OCI-LY7 (cell line): ENCODE data around the gene PRR30. TPM values are rescaled to one million over a fixed set of nuclear protein-coding genes. Genes with fewer than 3 reads are reported as not detected.

Experiments
- BruUV-seq: library from RNA; stranded (reverse); fragments of 400-500 nt; replicated peaks from 2 replicates; lab custom pipeline; 2021; lab: Mats Ljungman, UMichigan
- CTCF ChIA-PET: fragments of 300-600 bp; sonication (Branson Sonifier 250); formaldehyde crosslinking; loops from one replicate; lab custom pipeline; 2022; ENCODE audit warnings: antibody characterized with exemption; ENCODE audit not compliant: unreplicated experiment; lab: Charles Lee
- POLR2A ChIA-PET: fragments of 300-600 bp; sonication (Branson Sonifier 250); formaldehyde crosslinking; loops from one replicate; lab custom pipeline; 2022; ENCODE audit warnings: antibody characterized with exemption; lab: Charles Lee
- DNase-seq: peaks from one replicate; pipeline ENCODE4 v3.0.0-alpha.2; 2015; ENCODE audit warnings: low spot score
- H2AFZ ChIP-seq: fragments of 200-600 bp; sonication (generic), shearing (Covaris generic); 2 replicates; pipeline ENCODE4 v1.6.1; 2014; ENCODE audit warnings: mild to moderate bottlenecking, antibody characterized with exemption, low read length, moderate library complexity
- H3K27ac ChIP-seq: fragments of 200-600 bp; sonication (generic); 2 replicates; pipeline ENCODE4 v1.5.1; 2014; ENCODE audit warnings: mixed run types, low read depth, mild to moderate bottlenecking, moderate library complexity, low read length, inconsistent platforms; ENCODE audit not compliant: poor library complexity, severe bottlenecking
- H3K36me3 ChIP-seq: fragments of 200-600 bp; sonication (generic); 2 replicates; pipeline ENCODE4 v1.6.1; 2014; ENCODE audit warnings: mild to moderate bottlenecking, antibody characterized with exemption, low read length, moderate library complexity, mixed read lengths; ENCODE audit not compliant: insufficient read depth
- H3K4me1 ChIP-seq: fragments of 200-600 bp; sonication (generic); 2 replicates; pipeline ENCODE4 v1.5.1; 2014; ENCODE audit warnings: mild to moderate bottlenecking, low read length; ENCODE audit not compliant: insufficient read depth, poor library complexity, severe bottlenecking
- H3K4me2 ChIP-seq: fragments of 200-600 bp; sonication (generic); 2 replicates; pipeline ENCODE4 v1.6.1; 2014; ENCODE audit warnings: mild to moderate bottlenecking, low read length
- H3K4me3 ChIP-seq: fragments of 200-600 bp; sonication (generic); 2 replicates; pipeline ENCODE4 v1.5.1; 2014; ENCODE audit warnings: mild to moderate bottlenecking, low read depth, low read length; ENCODE audit not compliant: poor library complexity, severe bottlenecking
- H3K79me2 ChIP-seq: fragments of 200-600 bp; sonication (generic); 2 replicates; pipeline ENCODE4 v1.6.1; 2016; ENCODE audit warnings: low read depth, mild to moderate bottlenecking, low read length, moderate library complexity, mixed read lengths; ENCODE audit not compliant: insufficient read depth
- H3K9me2 ChIP-seq: fragments of 200-600 bp; sonication (generic); 2 replicates; pipeline ENCODE4 v1.6.1; 2016; ENCODE audit warnings: mild to moderate bottlenecking, low read length, mixed read lengths; ENCODE audit not compliant: insufficient read depth
- H3K9me3 ChIP-seq: fragments of 200-600 bp; sonication (generic); 2 replicates; pipeline ENCODE4 v1.6.1; 2014; ENCODE audit warnings: mild to moderate bottlenecking, mixed run types, low read length, mixed read lengths
- H4K20me1 ChIP-seq: fragments of 200-600 bp; sonication (generic); 2 replicates; pipeline ENCODE4 v1.6.1; 2014; ENCODE audit warnings: mild to moderate bottlenecking, antibody characterized with exemption, low read length, moderate library complexity, mixed read lengths; ENCODE audit not compliant: insufficient read depth
- EZH2phosphoT487 ChIP-seq: fragments of 200-600 bp; sonication (generic); IDR thresholded peaks from 2 replicates; pipeline ENCODE4 v1.6.1; 2018; ENCODE audit warnings: low read depth, borderline replicate concordance, mild to moderate bottlenecking, mixed run types, antibody characterized with exemption, low read length, moderate library complexity, mixed read lengths
- intact Hi-C: fragments of 100-400 bp; cut with micrococcal nuclease; formaldehyde crosslinking; loops from one replicate; pipeline ENCODE4 v1.10.0; 2022; ENCODE audit not compliant: unreplicated experiment
- total RNA-seq, 2 experiments: library from RNA; depleted of rRNA in 1 of 2; stranded (reverse); fragments of >200 nt in 1 of 2; shearing (Covaris generic) in 1 of 2; gene quantifications; 2 replicates each; pipeline ENCODE4 v1.2.3, GENCODE V29; 2014 to 2022
- TF ChIP-seq, protein P1 (sequence below): fragments of 200-600 bp; sonication (generic); conservative IDR thresholded peaks from 2 replicates; pipeline ENCODE4 v1.5.1; 2014; ENCODE audit warnings: mild to moderate bottlenecking, antibody characterized with exemption, low read length, moderate library complexity, mixed read lengths

PRR30 gene
- total RNA-seq, 2 experiments from 2014 or later: not detected

DNA sequence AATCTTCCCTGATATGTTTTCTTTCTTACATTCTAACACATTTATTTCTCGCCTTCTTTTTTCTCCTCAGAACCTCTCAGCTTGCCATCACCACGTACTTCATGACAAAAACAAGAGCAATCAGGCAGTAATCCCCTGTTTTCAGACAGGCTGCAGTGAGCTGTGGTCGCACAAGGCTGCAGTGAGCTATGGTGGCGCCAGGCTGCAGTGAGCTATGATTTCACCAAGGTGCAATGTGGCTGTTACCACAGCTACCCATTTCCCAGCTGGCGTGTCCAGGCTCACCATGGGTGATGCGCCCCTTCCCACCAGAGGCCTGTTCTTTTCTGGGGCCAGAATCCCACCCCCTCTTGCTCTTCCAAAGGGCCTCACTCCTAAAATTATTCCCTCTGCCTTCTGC lies 35.4 kb upstream of the PRR30 start:
- Histone ChIP-seq H3K9me2 (no peaks in the 10 kb centered on the region), H3K4me3 (no peak overlapping the region), H3K4me2 (peak overlapping the region; percentile 44), H3K27ac (peak overlapping the region; percentile 18), H3K36me3 (no peaks in the 10 kb centered on the region), H3K4me1 (peaks cover 86% of the 10 kb centered on the region), H4K20me1 (no peaks in the 10 kb centered on the region), H2AFZ (peak overlapping the region; percentile 84), H3K9me3 (no peaks in the 10 kb centered on the region), H3K79me2 (no peaks in the 10 kb centered on the region)
- ChIA-PET CTCF (no interaction called here), POLR2A (interaction anchor here (0.5 to 3.7 kb wide), 11 partner anchors 11 to 787 kb away, joined by 3 to 24 read pairs (median 3); partner anchors contain the start of genes ABHD1, PREB and TCF23)
- TF ChIP-seq, protein P1, sequence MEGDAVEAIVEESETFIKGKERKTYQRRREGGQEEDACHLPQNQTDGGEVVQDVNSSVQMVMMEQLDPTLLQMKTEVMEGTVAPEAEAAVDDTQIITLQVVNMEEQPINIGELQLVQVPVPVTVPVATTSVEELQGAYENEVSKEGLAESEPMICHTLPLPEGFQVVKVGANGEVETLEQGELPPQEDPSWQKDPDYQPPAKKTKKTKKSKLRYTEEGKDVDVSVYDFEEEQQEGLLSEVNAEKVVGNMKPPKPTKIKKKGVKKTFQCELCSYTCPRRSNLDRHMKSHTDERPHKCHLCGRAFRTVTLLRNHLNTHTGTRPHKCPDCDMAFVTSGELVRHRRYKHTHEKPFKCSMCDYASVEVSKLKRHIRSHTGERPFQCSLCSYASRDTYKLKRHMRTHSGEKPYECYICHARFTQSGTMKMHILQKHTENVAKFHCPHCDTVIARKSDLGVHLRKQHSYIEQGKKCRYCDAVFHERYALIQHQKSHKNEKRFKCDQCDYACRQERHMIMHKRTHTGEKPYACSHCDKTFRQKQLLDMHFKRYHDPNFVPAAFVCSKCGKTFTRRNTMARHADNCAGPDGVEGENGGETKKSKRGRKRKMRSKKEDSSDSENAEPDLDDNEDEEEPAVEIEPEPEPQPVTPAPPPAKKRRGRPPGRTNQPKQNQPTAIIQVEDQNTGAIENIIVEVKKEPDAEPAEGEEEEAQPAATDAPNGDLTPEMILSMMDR: peak; percentile 41; the same call in 1 of the 2 replicates
- TF ChIP-seq EZH2phosphoT487: no peak
- peak; percentile 53 for DNase-seq
- intact Hi-C loops: loop anchor here (5.0 kb wide), 1 partner anchor 118 kb away; no protein-coding TSS in a partner anchor
- no TSS peak for BruUV-seq

- Histone ChIP-seq H4K20me1 (no peaks in the 10 kb centered on the region), H2AFZ (peak overlapping the region; percentile 17; the same call in 1 of the 2 replicates), H3K4me3 (no peak overlapping the region), H3K9me3 (no peaks in the 10 kb centered on the region), H3K79me2 (no peaks in the 10 kb centered on the region), H3K4me1 (peaks cover 77% of the 10 kb centered on the region), H3K9me2 (no peaks in the 10 kb centered on the region), H3K4me2 (no peak overlapping the region), H3K36me3 (no peaks in the 10 kb centered on the region), H3K27ac (no peak overlapping the region)
- ChIA-PET POLR2A (interaction anchor here (0.6 to 0.8 kb wide), 2 partner anchors 37 to 84 kb away, joined by 3 to 4 read pairs; partner anchors contain the start of gene PREB), CTCF (interaction anchor here (0.7 kb wide), 1 partner anchor 20 kb away, joined by 3 read pairs; no protein-coding TSS in a partner anchor)
- BruUV-seq: no TSS peak
- DNase-seq: no peak
- intact Hi-C loops: loop anchor here (5.0 kb wide), 1 partner anchor 121 kb away; no protein-coding TSS in a partner anchor
- TF ChIP-seq, protein P1: no peak
- TF ChIP-seq EZH2phosphoT487: no peak
Observed at GRCh38 chr2:27171351-27171848, 32.2 kb upstream of the PRR30 start.
